Right cardiac atrium (tissue), 5 donors: Measurements from ENCODE around the gene CSGALNACT2. TPM values are rescaled to one million over a fixed set of nuclear protein-coding genes. Genes with fewer than 3 reads are reported as not detected.

ENCODE experiments used
- ATAC-seq, 2 donors: fragments of 200-7000 bp; cut with Tn5 transposase; one replicate each; pipeline versions ENCODE4 v1.8.0 to v1.9.1; 2020; ENCODE audit warnings: moderate library complexity in 2 of 2, mild to moderate bottlenecking in 1 of 2
- DNase-seq, 3 donors: peaks; one replicate each; pipeline ENCODE4 v3.0.0-alpha.2; 2020
- H3K27ac ChIP-seq: one replicate; pipeline ENCODE4 v1.5.1; 2013; ENCODE audit warnings: mild to moderate bottlenecking, low read length, control low read depth, moderate library complexity
- H3K27me3 ChIP-seq: one replicate; pipeline ENCODE4 v1.6.1; 2013; ENCODE audit not compliant: control insufficient read depth, insufficient read depth
- H3K4me1 ChIP-seq: one replicate; pipeline ENCODE4 v1.6.1; 2013; ENCODE audit warnings: low read length; ENCODE audit not compliant: control insufficient read depth, insufficient read depth
- H3K4me3 ChIP-seq: one replicate; pipeline ENCODE4 v1.5.1; 2013; ENCODE audit warnings: low read length, control low read depth
- H3K9me3 ChIP-seq: one replicate; pipeline ENCODE4 v1.6.1; 2013; ENCODE audit warnings: low read length; ENCODE audit not compliant: control insufficient read depth
- WGBS: extraction: QIAGEN DNeasy Blood & Tissue Kit; methylation state at CpG from one replicate; pipeline ENCODE4 v1.1.7; 2013; 5-methylcytosine and 5-hydroxymethylcytosine counted together
- intact Hi-C, 4 donors: fragments of 100-400 bp; cut with DNase I; formaldehyde crosslinking; loops; one replicate each; pipeline versions ENCODE4 v1.11.0 to v1.14.0; 2022 to 2023
- polyA plus RNA-seq: library from polyadenylated mRNA; stranded (reverse); fragments of 200-250 nt; gene quantifications from one replicate; pipeline ENCODE4 v1.2.3, GENCODE V29; 2013
- total RNA-seq, 4 donors: library from RNA; stranded (reverse); fragmentation: NEBNext Ultra II Directional; extraction: Animal tissue kit (Norgen Biotek cat#: 25700); gene quantifications; one replicate each; pipeline ENCODE4 v1.2.1, GENCODE V29; 2021
- donor health status: healthy with polysubstance abuse.
- donor health status: DM: no; HTN: yes; CAD: no.
- donor health status: DM: no; HTN: no; CAD: no.
- donor health status: DM: no; HTN: yes; CAD: no; lungs with severe emphysema.
- donor health status: DM: yes; HTN: yes; CAD: no.

Gene CSGALNACT2
- total and polyA plus RNA-seq, 5 donors = 5.1 to 17.2 (median 10.4) TPM

DNA sequence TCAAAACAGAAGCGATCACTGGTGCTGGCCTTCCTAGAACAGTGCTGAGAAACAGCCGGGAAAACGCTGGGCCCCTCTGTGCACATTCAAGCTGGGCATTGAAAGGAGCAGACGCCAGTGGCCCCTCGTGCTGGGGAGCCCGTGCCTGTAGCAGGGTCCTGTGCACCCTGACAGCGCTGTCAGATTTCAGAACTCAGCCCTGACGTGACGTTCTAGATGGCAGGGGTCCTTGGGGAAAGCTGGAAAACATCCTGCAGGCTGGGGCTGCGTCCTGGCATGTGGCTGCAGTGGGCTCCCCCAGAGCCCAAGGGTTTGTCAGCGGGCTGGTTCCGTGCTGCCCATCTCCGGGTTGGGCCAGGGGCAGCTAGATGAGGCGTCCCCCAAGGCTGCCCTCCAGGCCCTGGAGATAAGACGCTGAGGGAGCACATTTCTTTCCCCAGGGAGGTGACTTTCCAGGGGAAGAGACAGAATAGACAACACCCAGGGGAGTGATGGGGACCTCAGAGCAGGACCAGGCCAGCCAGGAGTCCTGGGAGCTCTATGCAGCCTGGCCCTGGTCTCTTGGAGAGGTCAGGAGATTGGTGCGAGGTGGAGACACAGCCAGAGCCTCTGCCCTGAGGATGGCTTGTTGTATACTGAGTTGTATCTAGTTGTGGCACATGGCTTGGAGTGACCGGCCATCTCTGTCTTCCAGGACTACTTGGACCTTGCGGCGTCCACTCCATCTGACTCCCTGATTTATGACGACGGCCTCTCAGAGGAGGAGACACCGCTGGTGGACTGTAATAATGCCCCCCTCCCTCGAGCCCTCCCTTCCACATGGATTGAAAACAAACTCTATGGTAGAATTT lies 12.1 kb upstream of the CSGALNACT2 start:
- DNase-seq = no peak

GRCh38 chr10:43126759-43127424 lies 11.4 kb upstream of the CSGALNACT2 start:
- Histone ChIP-seq H3K4me1 (no peaks in the 10 kb centered on the region), H3K4me3 (no peak overlapping the region), H3K9me3 (no peaks in the 10 kb centered on the region), H3K27me3 (no peaks in the 10 kb centered on the region), H3K27ac (no peak overlapping the region)
- intact Hi-C loops = no loop called here
- WGBS = 78% methylated on average over 7 of the region's 7 CpGs
- no peak for ATAC-seq
- peak in 2 of 3 donors; percentile 25 to 32 for DNase-seq

More for the DNA sequence above, 12.1 kb upstream of the CSGALNACT2 start:
- 84% methylated on average over 23 of the region's 23 CpGs for WGBS
- H3K9me3 ChIP-seq = no peaks in the 10 kb centered on the region
- intact Hi-C loops = no loop called here
- H3K4me3 ChIP-seq = no peak overlapping the region
- ATAC-seq = peak in 1 of 2 donors; percentile 23
- no peak overlapping the region for H3K27ac ChIP-seq
- H3K27me3 ChIP-seq = no peaks in the 10 kb centered on the region
- peaks cover 3% of the 10 kb centered on the region for H3K4me1 ChIP-seq

DNA sequence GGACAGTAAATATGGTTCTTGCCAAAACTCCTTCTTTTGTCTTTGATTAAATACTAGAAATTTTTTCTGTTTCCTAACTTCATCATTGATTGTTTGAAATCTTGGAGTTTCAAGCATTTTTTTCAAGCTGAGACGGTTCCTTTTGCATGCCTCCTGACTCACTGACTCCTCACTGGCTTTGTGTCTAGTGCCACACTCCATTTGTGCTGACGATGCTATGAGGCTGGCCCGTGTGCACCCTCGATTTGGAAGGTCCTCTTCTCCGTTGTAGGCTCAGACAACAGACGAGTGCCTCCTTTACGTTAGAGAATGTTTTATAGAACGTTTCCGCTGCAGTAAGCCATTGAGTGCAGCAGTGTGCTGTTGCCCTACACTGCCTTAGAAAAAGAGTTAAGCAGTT lies 10.8 kb upstream of the CSGALNACT2 start:
- 83% methylated on average over 9 of the region's 9 CpGs for WGBS
- H3K9me3 ChIP-seq = no peaks in the 10 kb centered on the region
- H3K4me3 ChIP-seq = no peak overlapping the region
- H3K27me3 ChIP-seq = no peaks in the 10 kb centered on the region
- ATAC-seq = no peak
- H3K27ac ChIP-seq = no peak overlapping the region
- DNase-seq = no peak
- intact Hi-C loops = no loop called here
- no peaks in the 10 kb centered on the region for H3K4me1 ChIP-seq

- Histone ChIP-seq H3K4me1 (no peaks in the 10 kb centered on the region), H3K27me3 (no peaks in the 10 kb centered on the region), H3K9me3 (no peaks in the 10 kb centered on the region), H3K27ac (no peak overlapping the region), H3K4me3 (no peak overlapping the region)
- DNase-seq = no peak
- intact Hi-C loops = no loop called here
- 79% methylated on average over 8 of the region's 8 CpGs for WGBS
- no peak for ATAC-seq
These were observed 9.9 kb upstream of the CSGALNACT2 start for GRCh38 chr10:43128331-43128730.

- no peak for DNase-seq
- Histone ChIP-seq H3K9me3 (no peaks in the 10 kb centered on the region), H3K4me1 (no peaks in the 10 kb centered on the region), H3K27ac (no peak overlapping the region), H3K27me3 (no peaks in the 10 kb centered on the region), H3K4me3 (no peak overlapping the region)
- intact Hi-C loops = no loop called here
- peak in 1 of 2 donors; percentile 49 for ATAC-seq
- 74% methylated on average over 6 of the region's 6 CpGs for WGBS
These were observed 9.1 kb upstream of the CSGALNACT2 start for GRCh38 chr10:43128958-43129706.

- ATAC-seq (no peak), DNase-seq (no peak)
- Histone ChIP-seq H3K27ac (no peak overlapping the region), H3K4me1 (no peaks in the 10 kb centered on the region), H3K4me3 (no peak overlapping the region), H3K27me3 (no peaks in the 10 kb centered on the region), H3K9me3 (no peaks in the 10 kb centered on the region)
- 80% methylated on average over 18 of the region's 18 CpGs for WGBS
- intact Hi-C loops = loop anchor here in 1 of 4 donors (10.0 kb wide), 1 partner anchor 54 kb away; no protein-coding TSS in a partner anchor
These were observed 7.5 kb upstream of the CSGALNACT2 start for GRCh38 chr10:43130770-43131171.

- intact Hi-C loops = loop anchor here in 1 of 4 donors (10.0 kb wide), 1 partner anchor 54 kb away; no protein-coding TSS in a partner anchor
- Histone ChIP-seq H3K4me3 (no peak overlapping the region), H3K9me3 (no peaks in the 10 kb centered on the region), H3K27ac (no peak overlapping the region), H3K4me1 (no peaks in the 10 kb centered on the region), H3K27me3 (no peaks in the 10 kb centered on the region)
- ATAC-seq (no peak), DNase-seq (no peak)
- WGBS = 91% methylated on average over 11 of the region's 11 CpGs
These were observed 7.0 kb upstream of the CSGALNACT2 start for GRCh38 chr10:43131256-43131655.

- H3K9me3 ChIP-seq = no peaks in the 10 kb centered on the region
- WGBS = 91% methylated on average over 6 of the region's 6 CpGs
- H3K27ac ChIP-seq = no peak overlapping the region
- no peak overlapping the region for H3K4me3 ChIP-seq
- intact Hi-C loops = loop anchor here in 1 of 4 donors (10.0 kb wide), 1 partner anchor 53 kb away; no protein-coding TSS in a partner anchor
- no peak for ATAC-seq
- H3K4me1 ChIP-seq = no peaks in the 10 kb centered on the region
- no peaks in the 10 kb centered on the region for H3K27me3 ChIP-seq
- DNase-seq = no peak
These were observed 6.3 kb upstream of the CSGALNACT2 start for GRCh38 chr10:43131906-43132305.

DNA sequence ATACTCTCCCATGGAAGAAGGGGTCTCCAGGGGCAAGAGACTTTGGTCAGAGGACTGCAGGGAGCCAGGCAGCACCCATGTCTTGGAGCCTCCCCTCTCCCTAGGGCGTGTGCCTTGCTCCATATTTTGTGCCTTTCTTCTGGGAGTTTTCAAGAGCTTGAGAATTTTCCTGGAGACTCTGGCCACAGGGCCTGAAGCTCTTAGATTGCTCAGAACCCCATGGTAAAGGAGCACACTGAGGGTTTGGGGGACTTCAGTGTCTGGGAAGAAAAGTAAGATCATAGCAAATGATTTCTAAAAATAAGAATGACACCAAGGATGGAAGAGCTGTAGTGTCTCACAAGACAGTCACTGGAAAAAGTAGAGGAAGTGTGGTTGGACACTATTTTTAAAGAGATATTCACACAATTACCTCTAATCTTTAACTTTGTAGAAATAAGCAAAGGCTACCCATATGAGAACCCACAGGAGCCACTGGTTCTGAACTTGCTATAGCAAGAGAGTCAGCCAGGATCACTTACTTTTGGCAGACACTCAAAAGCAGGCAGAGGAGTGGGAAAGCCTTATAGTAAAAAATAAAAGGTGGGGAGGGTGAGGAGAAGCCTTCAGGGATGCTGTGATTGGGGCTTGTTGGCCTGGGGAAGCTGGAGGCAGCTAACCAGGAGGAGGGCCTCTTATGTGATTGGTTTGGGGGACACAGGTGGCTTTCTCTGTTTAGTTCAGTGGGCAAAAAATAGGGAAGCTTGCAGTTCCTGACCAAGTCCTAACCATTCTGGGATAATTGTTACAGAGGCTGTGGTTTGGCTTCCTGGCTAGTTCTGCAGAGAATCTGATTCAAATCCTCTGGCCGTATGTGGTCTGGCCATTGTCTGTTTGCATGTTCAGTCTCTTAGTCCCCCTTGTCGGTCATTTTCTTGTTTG lies 5.1 kb upstream of the CSGALNACT2 start:
- 79% methylated on average over 3 of the region's 3 CpGs for WGBS

More for the DNA sequence above, 5.1 kb upstream of the CSGALNACT2 start:
- intact Hi-C loops = loop anchor here in 1 of 4 donors (10.0 kb wide), 1 partner anchor 52 kb away; no protein-coding TSS in a partner anchor
- Histone ChIP-seq H3K27me3 (no peaks in the 10 kb centered on the region), H3K4me1 (no peaks in the 10 kb centered on the region), H3K4me3 (no peak overlapping the region), H3K27ac (no peak overlapping the region), H3K9me3 (no peaks in the 10 kb centered on the region)
- DNase-seq = no peak
- ATAC-seq = no peak
